Right forelimb (tissue), 1 donor: ENCODE data around the gene SLC3A2.
"Not testable (repeated sequence)": the region's sequence is repeated elsewhere in the genome, so short reads cannot be mapped to it uniquely, and the experiment has no call there.

Experiments used
- DNase-seq: peaks from one replicate; pipeline ENCODE4 v3.0.0-alpha.2; 2018

The SLC3A2 gene

DNA sequence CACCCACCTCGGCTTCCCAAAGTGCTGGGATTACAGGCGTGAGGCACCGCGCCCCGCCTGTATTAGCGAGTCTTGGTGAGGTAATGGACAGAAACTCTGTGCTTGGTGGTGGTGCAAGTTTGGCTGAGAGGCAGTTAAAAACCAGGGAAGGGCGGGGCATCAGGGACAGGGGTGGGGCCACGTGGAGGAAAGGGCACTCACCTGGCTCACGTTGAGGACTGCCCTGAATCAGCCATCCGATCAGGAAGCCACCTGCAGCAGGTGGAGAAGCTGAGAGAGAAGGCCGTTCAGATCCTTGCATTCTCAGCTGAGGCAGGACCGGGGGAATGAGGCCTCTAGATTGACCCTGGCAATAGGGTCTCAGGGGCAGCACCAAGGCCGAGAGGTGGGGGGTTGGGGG, 52.6 kb downstream of the SLC3A2 start:
- DNase-seq = no peak

DNA sequence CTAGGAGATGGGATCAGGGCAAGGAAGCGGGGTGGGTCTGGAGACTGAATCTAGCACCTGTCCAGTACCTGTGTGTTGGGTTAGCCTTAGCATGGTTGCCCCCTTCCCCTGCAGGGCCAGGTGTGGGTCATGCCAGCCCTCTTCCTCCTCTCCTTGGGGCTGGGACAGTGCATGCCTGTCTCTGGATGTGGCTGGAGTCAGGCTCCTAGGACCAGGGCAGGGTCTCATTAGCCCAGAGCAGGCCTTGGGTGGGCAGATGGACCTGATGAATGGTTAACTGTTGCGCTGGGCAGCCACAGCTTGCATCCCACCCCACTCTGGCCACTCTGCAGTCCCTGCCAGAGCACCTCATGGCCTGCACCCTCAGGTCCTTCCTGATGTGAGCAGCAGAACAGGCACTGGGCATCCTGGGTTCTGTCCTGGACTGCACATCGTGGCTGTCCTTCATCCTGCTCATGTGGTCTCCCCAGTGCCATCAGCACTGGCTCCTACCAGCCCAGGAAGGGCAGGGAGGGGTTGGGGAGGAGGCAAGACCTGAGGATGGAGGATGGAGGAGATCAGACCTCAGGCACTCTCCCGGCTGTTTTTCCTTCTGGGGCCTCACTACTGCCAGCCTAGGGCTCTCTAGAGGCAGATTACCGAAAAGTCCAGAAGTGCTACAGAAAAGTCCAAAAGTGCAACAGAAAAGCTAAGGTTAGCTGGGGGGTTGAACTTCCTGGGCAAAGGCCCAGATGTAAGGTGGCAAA, 53.2 kb downstream of the SLC3A2 start:
- no peak for DNase-seq

DNA sequence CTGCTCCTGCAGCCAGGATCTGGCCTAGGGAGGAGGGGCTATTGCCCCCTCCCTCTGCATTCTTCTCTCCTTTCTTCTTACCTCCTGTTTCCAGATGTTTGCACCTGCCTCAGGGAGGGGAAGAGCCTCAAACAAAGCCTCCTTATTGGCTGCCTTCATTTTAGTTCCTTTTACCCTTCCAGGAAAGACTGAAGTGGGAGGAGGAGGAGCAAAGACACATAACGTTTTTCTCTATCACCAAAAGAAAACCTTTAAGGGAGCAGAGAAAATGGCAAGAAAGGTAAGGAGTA, 53.7 kb downstream of the SLC3A2 start:
- no peak for DNase-seq

DNA sequence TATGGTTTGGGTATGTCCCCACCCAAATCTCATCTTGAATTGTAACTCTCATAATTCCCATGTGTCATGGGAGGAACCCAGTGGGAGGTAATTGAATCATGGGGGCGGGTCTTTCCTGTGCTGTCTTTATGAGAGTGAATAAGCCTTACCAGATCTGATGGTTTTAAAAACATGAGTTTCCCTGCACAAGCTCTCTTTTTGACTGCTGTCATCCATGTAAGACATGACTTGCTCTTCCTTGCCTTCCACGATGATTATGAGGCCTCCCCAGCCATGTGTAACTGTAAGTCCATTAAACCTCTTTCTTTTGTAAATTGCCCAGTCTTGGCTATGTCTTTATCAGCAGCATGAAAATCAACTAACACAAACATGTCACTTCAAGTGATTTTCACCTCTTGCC, 56.8 kb downstream of the SLC3A2 start:
- DNase-seq = not testable (repeated sequence)
